ENCODE measurements around the gene TYW1B. TPM values are rescaled to one million over a fixed set of nuclear protein-coding genes. Genes with fewer than 3 reads are reported as not detected.
"Not testable (repeated sequence)": the region's sequence is repeated elsewhere in the genome, so short reads cannot be mapped to it uniquely, and the experiment has no call there.

Gene TYW1B
- total RNA-seq, 4 donors from 2014 or later: 2.0 to 5.1 (median 2.5) TPM

DNA sequence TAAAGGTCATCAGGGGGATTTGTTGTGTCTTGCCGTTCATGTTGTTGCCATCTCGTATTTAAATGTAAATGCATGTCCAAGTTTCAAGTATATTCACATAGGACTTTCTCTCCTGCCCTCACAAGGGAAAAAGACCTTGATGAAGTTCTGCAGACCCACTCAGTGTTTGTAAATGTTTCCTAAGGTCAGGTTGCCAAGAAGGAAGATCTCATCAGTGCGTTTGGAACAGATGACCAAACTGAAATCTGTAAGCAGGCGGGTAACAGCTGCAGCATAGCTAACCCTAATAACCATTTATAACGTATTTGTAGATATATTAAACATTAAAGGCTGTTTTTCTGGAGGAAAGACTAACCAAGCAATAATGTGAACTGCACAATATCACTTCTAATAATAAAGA is 2.6 kb upstream of the TYW1B start:
- H3K36me3 ChIP-seq: peaks cover 0 to 44% (median 23%) of the 10 kb centered on the region in 3 donors
- DNase-seq; H3K27me3 ChIP-seq; intact Hi-C loops (cut with DNase I); H3K9me3 ChIP-seq: not testable (repeated sequence)
- peak overlapping the region; percentile 96 to 99 (median 98) for H3K27ac ChIP-seq
- peaks cover 0 to 43% (median 14%) of the 10 kb centered on the region in 3 donors for H3K4me1 ChIP-seq
- WGBS, 2 donors: 22% methylated on average over 5 of the region's 5 CpGs
- peak overlapping the region; percentile 64 to 91 (median 82) for H3K4me3 ChIP-seq

DNA sequence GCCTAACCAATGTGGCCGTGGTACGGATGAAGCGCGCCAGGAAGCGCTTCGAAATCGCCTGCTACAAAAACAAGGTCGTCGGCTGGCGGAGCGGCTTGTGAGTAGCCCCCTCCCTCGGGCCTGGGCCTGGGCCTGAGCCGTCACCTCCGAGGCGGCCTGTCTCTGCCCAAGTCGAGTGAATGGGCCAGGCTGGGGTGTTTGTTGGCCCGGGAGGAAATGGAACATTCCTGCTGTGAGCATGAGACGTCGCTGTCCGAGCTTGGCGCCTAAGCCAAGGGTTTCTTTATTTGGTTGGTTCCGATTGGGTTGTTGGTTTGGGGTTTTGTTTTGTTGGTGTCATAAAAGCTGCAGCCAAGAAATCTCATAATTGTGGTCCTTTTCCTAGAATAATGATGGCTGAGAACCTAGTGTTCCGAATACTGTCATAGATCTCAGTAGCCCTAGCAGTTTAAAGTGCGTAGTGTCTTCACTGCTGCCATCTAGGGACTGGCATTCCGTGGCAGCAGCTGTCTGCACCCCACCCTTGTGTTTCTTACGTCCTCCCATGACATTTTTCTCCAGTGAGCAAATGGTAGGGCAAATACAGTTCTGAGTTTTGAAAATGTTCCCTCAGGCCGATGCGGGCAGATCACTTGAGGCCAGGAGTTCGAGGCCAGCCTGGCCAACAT is 1.8 kb upstream of the TYW1B start:
- H3K9me3 ChIP-seq; H3K27me3 ChIP-seq; DNase-seq; intact Hi-C loops (cut with DNase I): not testable (repeated sequence)
- WGBS, 2 donors: 0% methylated on average over 9 to 21 of the region's 29 CpGs
- peaks cover 0 to 45% (median 14%) of the 10 kb centered on the region in 3 donors for H3K4me1 ChIP-seq
- TF ChIP-seq POLR2A (IDR thresholded peaks at IDR 0.05): peak in 2 of 4 donors; percentile 32 to 69
- TF ChIP-seq, protein P1, sequence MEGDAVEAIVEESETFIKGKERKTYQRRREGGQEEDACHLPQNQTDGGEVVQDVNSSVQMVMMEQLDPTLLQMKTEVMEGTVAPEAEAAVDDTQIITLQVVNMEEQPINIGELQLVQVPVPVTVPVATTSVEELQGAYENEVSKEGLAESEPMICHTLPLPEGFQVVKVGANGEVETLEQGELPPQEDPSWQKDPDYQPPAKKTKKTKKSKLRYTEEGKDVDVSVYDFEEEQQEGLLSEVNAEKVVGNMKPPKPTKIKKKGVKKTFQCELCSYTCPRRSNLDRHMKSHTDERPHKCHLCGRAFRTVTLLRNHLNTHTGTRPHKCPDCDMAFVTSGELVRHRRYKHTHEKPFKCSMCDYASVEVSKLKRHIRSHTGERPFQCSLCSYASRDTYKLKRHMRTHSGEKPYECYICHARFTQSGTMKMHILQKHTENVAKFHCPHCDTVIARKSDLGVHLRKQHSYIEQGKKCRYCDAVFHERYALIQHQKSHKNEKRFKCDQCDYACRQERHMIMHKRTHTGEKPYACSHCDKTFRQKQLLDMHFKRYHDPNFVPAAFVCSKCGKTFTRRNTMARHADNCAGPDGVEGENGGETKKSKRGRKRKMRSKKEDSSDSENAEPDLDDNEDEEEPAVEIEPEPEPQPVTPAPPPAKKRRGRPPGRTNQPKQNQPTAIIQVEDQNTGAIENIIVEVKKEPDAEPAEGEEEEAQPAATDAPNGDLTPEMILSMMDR (IDR thresholded peaks at IDR 0.05): peak in 3 of 6 experiments; percentile 13 to 35 (median 20)
- peak overlapping the region; percentile 96 to 99 (median 98) for H3K27ac ChIP-seq
- H3K36me3 ChIP-seq: peaks cover 0 to 37% (median 23%) of the 10 kb centered on the region in 3 donors
- peak overlapping the region; percentile 64 to 91 (median 82) for H3K4me3 ChIP-seq

DNA sequence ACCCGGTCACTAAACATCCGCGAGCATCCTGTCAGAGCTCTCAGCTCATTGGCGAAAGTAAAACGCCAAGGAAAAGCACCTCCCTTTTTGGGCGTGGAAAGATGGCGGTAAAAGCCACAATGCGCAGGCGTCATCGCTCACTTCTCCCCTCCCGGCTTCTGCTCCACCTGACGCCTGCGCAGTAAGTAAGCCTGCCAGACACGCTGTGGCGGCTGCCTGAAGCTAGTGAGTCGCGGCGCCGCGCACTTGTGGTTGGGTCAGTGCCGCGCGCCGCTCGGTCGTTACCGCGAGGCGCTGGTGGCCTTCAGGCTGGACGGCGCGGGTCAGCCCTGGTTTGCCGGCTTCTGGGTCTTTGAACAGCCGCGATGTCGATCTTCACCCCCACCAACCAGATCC is 1.3 kb upstream of the TYW1B start:
- H3K9me3 ChIP-seq; intact Hi-C loops (cut with DNase I); H3K27me3 ChIP-seq: not testable (repeated sequence)
- Histone ChIP-seq H3K4me3 (peak overlapping the region; percentile 64 to 91 (median 82)), H3K27ac (peak overlapping the region; percentile 96 to 99 (median 98)), H3K4me1 (peaks cover 0 to 50% (median 14%) of the 10 kb centered on the region in 3 donors), H3K36me3 (peaks cover 0 to 32% (median 17%) of the 10 kb centered on the region in 3 donors)
- 0 to 1% methylated on average over 8 to 17 of the region's 36 CpGs for WGBS, 2 donors
- TF ChIP-seq, protein P1 (IDR thresholded peaks at IDR 0.05): peak in 1 of 6 experiments; percentile 31
- TF ChIP-seq POLR2A (IDR thresholded peaks at IDR 0.05): peak in 3 of 4 donors; percentile 78 to 98 (median 95)
- DNase-seq: peak; percentile 65

- WGBS, 2 donors: 48 to 69% methylated on average over 5 to 9 of the region's 11 CpGs
- DNase-seq; H3K27ac ChIP-seq; H3K4me3 ChIP-seq; intact Hi-C loops (cut with DNase I); H3K27me3 ChIP-seq; H3K36me3 ChIP-seq; H3K9me3 ChIP-seq: not testable (repeated sequence)
- TF ChIP-seq, protein P1 (IDR thresholded peaks at IDR 0.05): peak in 2 of 6 experiments; percentile 20 to 32
- H3K4me1 ChIP-seq: peaks cover 0 to 35% (median 6%) of the 10 kb centered on the region in 3 donors
Measured at GRCh38 chr7:72823765-72824732, 4.0 kb downstream of the TYW1B start.

GRCh38 chr7:72822497-72822896 is 5.5 kb downstream of the TYW1B start:
- H3K27me3 ChIP-seq; DNase-seq; H3K9me3 ChIP-seq; H3K4me3 ChIP-seq; H3K36me3 ChIP-seq; H3K27ac ChIP-seq; intact Hi-C loops (cut with DNase I): not testable (repeated sequence)
- H3K4me1 ChIP-seq: peaks cover 0 to 36% (median 6%) of the 10 kb centered on the region in 3 donors
- 52 to 64% methylated on average over 3 of the region's 3 CpGs for WGBS, 2 donors

GRCh38 chr7:72818663-72819361 is 9.2 kb downstream of the TYW1B start:
- H3K4me1 ChIP-seq: peaks cover 0 to 27% (median 0%) of the 10 kb centered on the region in 3 donors
- H3K27ac ChIP-seq; intact Hi-C loops (cut with DNase I); H3K27me3 ChIP-seq; DNase-seq; H3K9me3 ChIP-seq; H3K36me3 ChIP-seq; H3K4me3 ChIP-seq: not testable (repeated sequence)
- 88 to 96% methylated on average over 8 to 10 of the region's 10 CpGs for WGBS, 2 donors

All from esophagus squamous epithelium (tissue), 5 donors.